T-helper 17 cell (primary cell): Measurements from ENCODE around the gene NR2F1-AS1. TPM values are rescaled to one million over a fixed set of nuclear protein-coding genes. Genes with fewer than 3 reads are reported as not detected.

Source experiments
- ATAC-seq: fragments of 150-1000 bp; cut with Tn5 transposase; 2 replicates; pipeline ENCODE4 v1.10.0; 2021; ENCODE audit warnings: mild to moderate bottlenecking, moderate library complexity
- DNase-seq, 3 donors: peaks; one replicate each; pipeline versions ENCODE4 v3.0.0 to v3.0.0-alpha.2; 2020 to 2021
- H3K9me3 ChIP-seq: one replicate; pipeline ENCODE4 v1.7.0; 2013; ENCODE audit warnings: low read length, mild to moderate bottlenecking; ENCODE audit not compliant: control insufficient read depth, poor library complexity, severe bottlenecking
- H3K27ac Mint-ChIP-seq: one replicate; pipeline ENCODE4 v1.8.0; 2022; ENCODE audit warnings: mild to moderate bottlenecking, moderate library complexity, mixed read lengths
- H3K27me3 Mint-ChIP-seq: one replicate; pipeline ENCODE4 v1.8.0; 2022; ENCODE audit warnings: mixed read lengths
- H3K36me3 Mint-ChIP-seq: one replicate; pipeline ENCODE4 v1.8.0; 2022; ENCODE audit warnings: low read depth, mixed read lengths
- H3K4me1 Mint-ChIP-seq: one replicate; pipeline ENCODE4 v1.8.0; 2022; ENCODE audit warnings: mild to moderate bottlenecking, mixed read lengths
- H3K4me3 Mint-ChIP-seq: one replicate; pipeline ENCODE4 v1.8.0; 2022; ENCODE audit warnings: mild to moderate bottlenecking, moderate library complexity, mixed read lengths
- total RNA-seq, 4 donors: library from RNA in 2 of 4; stranded (reverse) in 2 of 4; gene quantifications; one replicate each; pipeline ENCODE4 v1.2.3 and lab custom pipeline; 2022 to 2026

NR2F1-AS1 gene
- total RNA-seq, 2 donors from 2014 or later = not detected

DNA sequence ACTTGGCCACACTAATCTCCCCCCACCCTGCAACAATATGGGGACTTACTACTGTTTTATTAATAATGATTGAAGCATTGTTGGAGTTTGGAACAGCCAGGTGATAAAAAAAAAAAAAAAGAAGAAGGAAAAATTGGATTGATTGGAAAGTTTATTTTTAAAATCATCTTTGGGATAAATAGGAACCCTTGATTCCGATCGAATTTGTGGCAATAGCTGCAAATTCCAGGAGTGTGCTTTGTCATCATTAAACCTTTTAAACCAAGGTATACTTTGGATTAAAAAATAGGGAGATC lies 1.1 kb upstream of the NR2F1-AS1 start:
- DNase-seq (no peak), ATAC-seq (no peak)
- Mint-ChIP-seq H3K27me3 (peaks cover 40% of the 10 kb centered on the region), H3K4me3 (no peak overlapping the region), H3K4me1 (peaks cover 20% of the 10 kb centered on the region), H3K27ac (no peak overlapping the region), H3K36me3 (peaks cover 4% of the 10 kb centered on the region)
- H3K9me3 ChIP-seq = no peaks in the 10 kb centered on the region

DNA sequence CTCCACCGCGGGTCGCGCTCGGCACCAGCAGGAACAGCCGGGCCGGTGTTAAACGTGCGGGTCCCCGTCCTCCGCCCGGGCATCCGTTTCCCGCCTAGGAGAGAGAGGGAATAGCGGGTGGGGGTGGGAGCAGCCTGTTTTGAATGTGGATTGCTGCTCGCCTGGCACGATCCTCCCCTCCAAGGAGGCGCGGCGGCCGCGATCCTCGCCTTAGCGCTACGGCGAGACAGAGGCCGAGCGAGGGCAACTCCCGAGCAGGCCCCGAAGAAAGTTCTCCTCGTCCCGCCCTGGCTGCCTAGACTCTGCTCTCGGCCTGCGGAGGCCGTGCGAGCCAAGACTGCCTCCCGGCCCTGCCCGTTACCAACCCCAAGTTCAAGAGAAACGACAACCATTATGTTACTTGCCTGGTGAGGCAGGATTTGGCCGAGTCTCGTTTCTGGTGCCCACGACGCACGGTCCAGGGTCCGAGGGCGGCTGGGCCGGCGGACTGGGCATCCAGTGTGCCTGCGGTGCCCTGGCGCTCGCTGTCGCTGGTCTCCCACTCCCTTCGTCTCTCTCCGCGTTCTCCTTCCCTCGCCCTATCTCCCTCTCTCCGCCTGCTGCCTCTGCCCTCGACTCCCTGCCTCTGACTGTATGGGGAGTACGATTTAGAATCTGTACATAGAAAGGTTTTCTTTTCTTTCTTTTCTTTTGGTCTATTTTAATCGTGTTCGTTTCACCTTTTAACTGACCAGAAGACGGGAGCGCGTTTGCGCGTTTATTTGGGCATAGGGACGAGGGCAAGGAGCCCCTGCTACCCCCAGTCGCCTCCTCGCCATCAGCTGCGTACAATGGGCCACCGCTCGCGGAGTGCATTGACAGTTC lies 724 bp downstream of the NR2F1-AS1 start:
- Mint-ChIP-seq H3K27ac (no peak overlapping the region), H3K4me1 (peaks cover 16% of the 10 kb centered on the region), H3K4me3 (no peak overlapping the region), H3K27me3 (peaks cover 46% of the 10 kb centered on the region), H3K36me3 (peaks cover 4% of the 10 kb centered on the region)
- DNase-seq (no peak), ATAC-seq (no peak)
- no peaks in the 10 kb centered on the region for H3K9me3 ChIP-seq

DNA sequence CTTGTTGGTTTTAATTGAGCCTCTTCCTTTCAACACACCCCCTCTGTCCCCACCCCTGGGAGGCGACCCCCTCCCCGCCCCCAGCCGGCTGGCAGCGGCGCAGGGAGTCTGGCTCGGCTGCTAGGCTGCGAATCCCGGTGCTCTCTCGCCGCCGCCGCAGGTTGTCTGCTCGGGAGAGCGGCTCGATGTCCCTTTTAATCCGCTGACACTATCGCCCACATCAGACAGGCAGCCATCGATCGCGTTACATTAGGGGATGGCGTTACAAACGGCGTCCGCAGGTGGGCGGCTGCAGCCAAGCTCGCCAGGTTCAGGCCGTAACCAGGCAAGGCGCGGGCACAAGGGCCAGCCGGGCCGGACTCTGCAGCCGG lies 1.3 kb downstream of the NR2F1-AS1 start:
- ATAC-seq = no peak

DNA sequence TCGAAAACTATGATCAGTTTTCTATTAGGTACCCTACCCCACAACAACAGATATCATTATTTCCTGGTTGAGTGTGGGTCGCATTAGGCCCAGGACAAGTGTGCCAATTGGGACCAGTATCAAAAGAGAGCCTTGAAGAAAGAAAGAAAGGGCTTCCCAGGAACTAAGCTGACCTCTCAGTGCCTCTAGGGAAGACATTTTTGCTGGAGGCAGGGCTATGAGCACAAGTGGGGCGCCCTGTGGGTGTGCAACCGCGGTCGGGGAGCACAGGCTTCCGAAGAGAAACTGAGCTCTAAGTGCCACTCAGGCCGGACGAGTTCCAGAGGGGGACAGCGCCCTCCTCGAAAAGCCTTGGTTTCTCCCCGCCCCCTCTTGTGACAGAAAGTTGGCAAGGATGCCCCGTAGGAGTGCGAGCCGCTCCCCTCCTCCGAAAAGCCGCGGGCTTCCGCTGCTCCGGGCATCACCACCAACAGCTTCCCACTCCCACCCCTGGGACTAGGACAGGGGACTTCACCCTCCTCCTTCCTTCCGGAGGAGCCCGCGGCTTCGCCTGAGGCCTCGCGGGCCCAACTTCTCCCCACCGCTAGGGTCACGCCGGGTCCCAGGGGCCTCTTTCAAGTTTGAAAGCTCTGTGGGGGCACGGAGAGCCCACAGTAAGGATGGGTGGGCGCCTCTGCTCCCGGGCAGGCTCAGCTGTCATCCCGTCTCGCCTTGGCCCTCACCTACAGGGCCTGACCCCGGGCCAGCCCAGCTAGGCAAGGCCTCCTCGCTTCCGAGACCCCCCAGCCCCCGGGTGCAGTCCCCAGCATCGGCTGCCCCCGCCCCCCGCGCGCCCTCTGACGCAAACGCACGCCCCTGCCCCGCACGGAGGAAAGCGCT lies 2.0 kb downstream of the NR2F1-AS1 start:
- Mint-ChIP-seq H3K4me1 (peaks cover 16% of the 10 kb centered on the region), H3K27ac (no peak overlapping the region), H3K27me3 (peaks cover 58% of the 10 kb centered on the region), H3K4me3 (no peak overlapping the region), H3K36me3 (peaks cover 4% of the 10 kb centered on the region)
- no peaks in the 10 kb centered on the region for H3K9me3 ChIP-seq
- ATAC-seq (no peak), DNase-seq (no peak)

More for the DNA sequence above, 1.3 kb downstream of the NR2F1-AS1 start:
- peaks cover 52% of the 10 kb centered on the region for H3K27me3 Mint-ChIP-seq
- H3K27ac Mint-ChIP-seq = no peak overlapping the region
- peaks cover 4% of the 10 kb centered on the region for H3K36me3 Mint-ChIP-seq
- H3K9me3 ChIP-seq = no peaks in the 10 kb centered on the region
- peaks cover 16% of the 10 kb centered on the region for H3K4me1 Mint-ChIP-seq
- H3K4me3 Mint-ChIP-seq = no peak overlapping the region
- DNase-seq = no peak

DNA sequence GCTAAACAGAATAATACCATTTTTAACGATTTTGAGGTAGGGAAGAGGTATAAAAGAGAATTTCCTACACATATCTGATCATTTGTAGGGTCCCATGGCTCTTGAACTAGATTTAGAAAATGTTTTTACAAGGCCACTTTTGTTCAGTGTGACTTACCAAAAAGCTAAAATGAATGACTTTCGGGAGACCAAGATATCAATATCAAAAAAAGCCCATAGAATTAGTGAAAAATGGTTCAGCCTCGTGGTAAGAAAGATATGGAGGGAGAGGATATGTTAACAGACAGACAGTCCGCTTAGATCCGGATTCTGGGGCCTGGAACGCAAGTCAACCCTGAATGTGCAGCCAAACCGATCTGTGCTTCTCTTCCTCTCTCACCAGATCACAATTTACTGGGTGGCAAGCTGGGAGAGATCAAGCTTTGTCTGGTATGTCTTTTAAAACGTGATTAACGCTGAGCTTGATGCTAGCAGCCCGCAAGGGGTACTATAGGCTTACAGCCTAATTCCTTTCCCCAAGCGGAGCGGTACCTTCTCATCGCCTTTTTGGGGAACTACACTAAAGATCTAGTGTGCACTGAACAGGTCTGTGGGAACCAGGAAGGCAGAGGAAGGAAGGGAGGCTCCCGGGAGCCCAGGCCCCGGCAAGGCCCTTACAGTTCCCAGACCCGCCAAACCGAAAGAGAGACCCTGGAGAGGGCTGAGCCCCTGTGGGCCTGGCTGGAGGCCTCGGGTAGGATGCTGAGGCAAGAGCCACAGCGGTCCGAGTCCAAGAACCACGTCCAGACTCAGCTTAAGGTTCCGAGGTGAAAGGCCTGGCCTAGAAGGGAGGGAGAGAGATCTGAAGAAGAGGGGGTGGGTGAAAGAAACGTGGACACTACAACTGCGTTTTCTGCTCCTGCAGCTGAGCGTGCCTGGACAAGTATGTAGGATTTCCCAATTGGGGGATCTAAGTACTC lies 2.9 kb downstream of the NR2F1-AS1 start:
- Mint-ChIP-seq H3K27ac (no peak overlapping the region), H3K4me1 (peaks cover 18% of the 10 kb centered on the region), H3K36me3 (peaks cover 4% of the 10 kb centered on the region), H3K27me3 (peaks cover 68% of the 10 kb centered on the region), H3K4me3 (no peak overlapping the region)
- DNase-seq = no peak
- H3K9me3 ChIP-seq = no peaks in the 10 kb centered on the region
- no peak for ATAC-seq

DNA sequence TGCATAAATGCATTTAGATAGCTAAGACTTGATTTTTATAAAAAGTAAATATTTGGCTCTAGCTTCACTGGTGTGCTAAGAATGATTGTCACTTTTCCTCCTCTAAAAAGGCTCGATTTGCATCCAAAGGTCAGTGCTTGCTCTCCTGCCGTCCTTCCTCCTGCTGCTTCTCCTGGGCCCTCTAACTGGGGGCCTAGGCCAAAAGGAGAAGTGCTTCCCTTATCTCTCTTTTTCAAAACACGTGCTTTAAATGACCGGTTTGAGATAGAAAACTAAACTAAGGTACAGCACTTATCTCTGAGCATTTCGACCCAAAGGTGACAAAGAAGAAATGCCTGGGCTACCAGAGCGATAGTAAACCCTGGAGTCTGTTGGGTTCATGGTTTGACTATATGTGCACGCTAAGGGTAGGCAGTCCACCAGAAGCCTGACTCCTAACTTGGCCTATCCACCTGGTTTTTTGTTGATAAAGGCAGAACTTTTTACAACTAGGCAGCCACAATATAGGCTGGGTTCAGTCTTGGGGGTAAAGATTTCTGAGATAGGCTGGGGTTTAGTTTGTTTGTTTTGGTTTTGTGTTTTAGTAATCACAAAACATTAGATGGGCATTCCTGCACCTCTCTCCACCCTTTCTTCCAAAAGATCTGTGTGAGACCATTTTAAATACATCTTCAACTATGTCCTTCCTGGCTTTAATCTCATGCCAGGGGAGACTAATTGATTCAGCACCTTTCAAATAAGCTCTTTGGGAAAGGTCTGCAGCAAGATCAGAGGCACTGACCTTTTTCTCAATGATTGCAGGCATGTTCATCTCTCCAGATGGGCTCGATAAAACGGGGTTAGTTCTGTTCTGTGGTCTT lies 3.8 kb downstream of the NR2F1-AS1 start:
- Mint-ChIP-seq H3K36me3 (peaks cover 4% of the 10 kb centered on the region), H3K4me3 (no peak overlapping the region), H3K4me1 (peaks cover 20% of the 10 kb centered on the region), H3K27me3 (peaks cover 77% of the 10 kb centered on the region), H3K27ac (no peak overlapping the region)
- ATAC-seq (no peak), DNase-seq (no peak)
- no peaks in the 10 kb centered on the region for H3K9me3 ChIP-seq

DNA sequence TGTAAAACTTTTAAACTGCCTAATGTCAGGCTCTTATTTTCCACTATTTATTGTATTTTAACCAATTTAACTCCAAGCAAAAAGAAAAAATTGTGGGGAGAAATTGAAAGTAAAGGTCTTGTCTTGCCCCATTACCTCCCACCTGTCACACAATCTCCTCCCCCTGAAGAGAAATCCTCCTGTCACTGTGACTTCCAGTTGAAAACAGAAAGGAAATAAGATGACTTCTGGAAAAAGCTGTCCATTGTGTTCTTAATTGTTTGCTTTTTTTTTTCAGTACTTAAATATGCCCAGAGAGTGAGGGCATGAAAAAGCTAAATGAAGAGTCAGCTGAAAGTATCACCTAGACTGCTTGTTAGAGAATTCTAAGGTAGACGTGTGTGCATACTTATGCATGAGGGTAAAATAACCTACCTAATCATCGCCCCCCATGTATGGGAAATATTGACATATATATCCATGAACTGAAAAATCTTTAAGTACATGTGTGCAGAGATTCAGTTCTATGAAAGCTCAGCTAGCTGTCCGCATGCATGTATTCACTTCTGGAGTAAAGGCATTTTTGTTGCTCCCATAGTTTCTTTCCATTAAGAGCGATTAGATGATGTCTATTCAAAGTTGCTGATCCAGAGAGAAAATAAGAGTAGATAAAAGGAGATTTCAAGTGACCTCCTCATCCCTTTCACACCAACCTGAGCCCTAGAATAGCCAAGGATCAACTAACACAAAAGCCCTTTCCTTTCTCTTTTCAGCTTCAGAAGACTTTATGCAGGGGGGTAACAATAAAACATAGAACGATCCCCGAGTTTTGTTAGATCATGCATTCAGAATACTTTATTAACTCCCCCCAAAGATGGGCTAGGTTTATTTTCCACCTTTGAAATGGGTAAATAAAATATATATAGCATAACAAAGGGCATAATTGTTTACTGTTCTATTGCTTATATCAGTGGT lies 5.3 kb downstream of the NR2F1-AS1 start:
- ATAC-seq = no peak
- no peaks in the 10 kb centered on the region for H3K9me3 ChIP-seq
- peaks cover 17% of the 10 kb centered on the region for H3K4me1 Mint-ChIP-seq
- H3K4me3 Mint-ChIP-seq = no peak overlapping the region
- no peak overlapping the region for H3K27ac Mint-ChIP-seq
- H3K27me3 Mint-ChIP-seq = peaks cover 87% of the 10 kb centered on the region
- no peak for DNase-seq
- H3K36me3 Mint-ChIP-seq = peaks cover 4% of the 10 kb centered on the region

DNA sequence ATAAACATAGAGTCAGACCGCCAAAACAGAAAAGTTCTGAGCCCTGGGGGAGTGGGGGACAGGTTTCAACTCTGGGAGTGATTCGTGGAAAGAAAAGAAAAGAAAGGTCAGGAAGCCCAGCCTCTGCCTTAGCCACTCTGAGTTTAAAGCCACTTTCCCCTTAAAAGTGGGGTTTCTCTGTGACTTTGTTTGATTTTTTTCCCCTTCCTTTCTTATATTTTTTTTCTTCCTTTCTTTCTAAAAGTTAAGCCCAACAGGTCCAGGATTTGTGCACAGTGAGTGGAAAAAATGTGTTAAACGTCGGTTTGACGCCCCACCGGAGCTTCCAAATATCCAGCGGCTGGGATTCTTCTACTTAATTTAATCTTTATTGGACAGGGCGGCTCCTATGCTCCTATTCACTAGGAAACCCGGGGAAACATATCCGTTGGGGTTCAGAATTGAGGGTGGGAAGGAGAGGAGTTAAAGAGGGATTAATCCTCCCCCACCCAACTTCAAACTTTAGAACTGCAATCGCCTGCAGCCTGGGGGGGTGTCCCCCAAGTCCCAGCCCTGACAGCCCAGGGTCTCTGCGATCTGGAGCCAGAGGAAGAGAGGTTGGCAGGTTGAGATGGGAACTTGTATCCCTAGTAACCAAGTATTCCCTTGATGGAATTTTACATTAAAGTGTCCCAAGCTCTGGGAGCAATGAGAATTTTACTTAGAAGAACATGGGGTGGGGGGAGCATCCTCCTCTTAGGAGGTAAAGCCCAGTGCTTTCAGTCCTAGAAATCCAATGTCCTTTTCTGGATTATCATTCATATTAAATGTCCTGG lies 6.3 kb downstream of the NR2F1-AS1 start:
- Mint-ChIP-seq H3K27me3 (peaks cover 83% of the 10 kb centered on the region), H3K36me3 (no peaks in the 10 kb centered on the region), H3K4me1 (peaks cover 11% of the 10 kb centered on the region), H3K27ac (no peak overlapping the region), H3K4me3 (no peak overlapping the region)
- no peak for DNase-seq
- no peak for ATAC-seq
- H3K9me3 ChIP-seq = peaks cover 3% of the 10 kb centered on the region

DNA sequence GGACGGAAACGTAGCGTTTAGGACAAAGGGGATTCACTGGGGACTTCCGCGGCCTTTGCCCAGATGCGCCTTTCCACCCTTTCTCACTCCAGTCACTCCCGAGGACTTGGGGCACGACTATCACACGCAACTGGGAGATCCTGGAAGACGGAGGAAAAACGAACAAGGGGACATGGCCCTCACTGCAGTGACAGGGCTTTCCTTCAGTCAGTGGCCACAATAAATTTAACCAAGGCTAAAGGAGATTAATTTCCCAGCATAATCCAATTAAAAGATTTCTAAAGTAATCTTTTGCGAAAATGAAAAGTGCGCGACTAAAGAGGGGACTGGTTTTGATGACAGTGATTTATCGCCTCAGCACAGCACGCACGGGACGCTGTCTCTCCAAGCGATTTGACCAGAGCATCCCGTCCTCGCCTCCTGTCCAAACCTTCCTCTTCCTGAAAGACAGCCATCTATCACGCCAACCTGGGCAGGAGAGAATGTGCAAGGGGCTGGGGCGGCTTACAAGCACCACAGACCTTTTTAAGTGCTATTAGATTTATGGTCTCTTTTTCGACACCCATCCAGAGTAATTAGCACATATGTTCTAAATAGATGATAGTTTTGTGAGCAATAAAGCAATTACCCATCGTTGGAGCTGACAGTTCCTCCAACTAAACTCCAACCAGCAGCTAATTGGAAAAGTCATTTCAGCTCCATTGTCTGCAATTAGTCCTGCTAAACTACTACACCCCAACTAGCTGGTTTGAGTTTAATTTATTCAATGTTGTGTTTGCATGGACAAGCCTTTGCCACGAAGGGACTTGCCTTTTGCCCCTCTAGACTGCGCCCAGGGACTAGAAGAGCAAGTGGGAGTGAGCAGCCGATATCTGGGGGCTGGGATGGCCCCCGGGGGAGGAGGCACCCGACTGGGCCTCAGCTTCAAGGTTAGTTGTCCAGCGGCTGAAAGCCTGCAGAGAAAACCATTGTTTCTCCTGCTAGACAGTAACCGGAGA lies 7.4 kb downstream of the NR2F1-AS1 start:
- Mint-ChIP-seq H3K36me3 (peaks cover 3% of the 10 kb centered on the region), H3K4me3 (peak overlapping the region; percentile 55), H3K4me1 (peaks cover 10% of the 10 kb centered on the region), H3K27me3 (peaks cover 92% of the 10 kb centered on the region), H3K27ac (peak overlapping the region; percentile 65)
- no peak for ATAC-seq
- H3K9me3 ChIP-seq = peaks cover 3% of the 10 kb centered on the region
- DNase-seq = no peak
